Activated CD4-positive, alpha-beta T cell treated with anti-CD3 and anti-CD28 coated beads, Interleukin-2, amount 10 ng/mL, durations not matched to agents 24 days and 14 days (primary cell): ENCODE data around the gene VEPH1. TPM values are rescaled to one million over a fixed set of nuclear protein-coding genes. Genes with fewer than 3 reads are reported as not detected.

Experiments used
- DNase-seq: peaks from one replicate; pipeline ENCODE4 v3.0.0; 2022
- H3K27ac Mint-ChIP-seq: one replicate; pipeline ENCODE4 v1.8.0; 2022; ENCODE audit warnings: mild to moderate bottlenecking, mixed read lengths
- H3K27me3 Mint-ChIP-seq: one replicate; pipeline ENCODE4 v1.8.0; 2022; ENCODE audit warnings: mixed read lengths
- H3K36me3 Mint-ChIP-seq: one replicate; pipeline ENCODE4 v1.8.0; 2022; ENCODE audit warnings: low read depth, mild to moderate bottlenecking, mixed read lengths
- H3K4me1 Mint-ChIP-seq: one replicate; pipeline ENCODE4 v1.8.0; 2021; ENCODE audit warnings: mixed read lengths
- H3K4me3 Mint-ChIP-seq: one replicate; pipeline ENCODE4 v1.8.0; 2022; ENCODE audit warnings: mild to moderate bottlenecking, moderate library complexity, mixed read lengths
- H3K9me3 Mint-ChIP-seq: one replicate; pipeline ENCODE4 v1.8.0; 2021; ENCODE audit warnings: mixed read lengths
- intact Hi-C: fragments of 100-400 bp; cut with micrococcal nuclease; formaldehyde crosslinking; loops from one replicate; pipeline ENCODE4 v1.15.1; 2023
- total RNA-seq: library from RNA; stranded (reverse); gene quantifications from 2 replicates; pipeline ENCODE4 v1.2.3, GENCODE V29; 2022

The VEPH1 gene
- total RNA-seq, 1 donor from 2014 or later, result not detected

GRCh38 chr3:157285141-157285540, 218.1 kb downstream of the VEPH1 start:
- Mint-ChIP-seq H3K36me3 (no peaks in the 10 kb centered on the region), H3K9me3 (no peaks in the 10 kb centered on the region), H3K4me3 (no peak overlapping the region), H3K27me3 (no peaks in the 10 kb centered on the region), H3K4me1 (no peaks in the 10 kb centered on the region), H3K27ac (no peak overlapping the region)
- intact Hi-C loops, result no loop called here
- DNase-seq, result no peak

GRCh38 chr3:157284688-157285087, 218.5 kb downstream of the VEPH1 start:
- H3K4me3 Mint-ChIP-seq, result no peak overlapping the region
- no peaks in the 10 kb centered on the region for H3K27me3 Mint-ChIP-seq
- H3K36me3 Mint-ChIP-seq, result no peaks in the 10 kb centered on the region
- H3K9me3 Mint-ChIP-seq, result no peaks in the 10 kb centered on the region
- intact Hi-C loops, result no loop called here
- DNase-seq, result no peak
- no peak overlapping the region for H3K27ac Mint-ChIP-seq
- no peaks in the 10 kb centered on the region for H3K4me1 Mint-ChIP-seq

GRCh38 chr3:157282261-157283191, 220.7 kb downstream of the VEPH1 start:
- H3K36me3 Mint-ChIP-seq, result no peaks in the 10 kb centered on the region
- H3K4me3 Mint-ChIP-seq, result no peak overlapping the region
- H3K9me3 Mint-ChIP-seq, result no peaks in the 10 kb centered on the region
- DNase-seq, result no peak
- no peaks in the 10 kb centered on the region for H3K27me3 Mint-ChIP-seq
- H3K27ac Mint-ChIP-seq, result no peak overlapping the region
- H3K4me1 Mint-ChIP-seq, result no peaks in the 10 kb centered on the region
- intact Hi-C loops, result no loop called here

GRCh38 chr3:157280786-157281185, 222.4 kb downstream of the VEPH1 start:
- Mint-ChIP-seq H3K27me3 (peaks cover under 1% of the 10 kb centered on the region), H3K27ac (no peak overlapping the region), H3K9me3 (no peaks in the 10 kb centered on the region), H3K36me3 (no peaks in the 10 kb centered on the region), H3K4me3 (no peak overlapping the region), H3K4me1 (no peaks in the 10 kb centered on the region)
- intact Hi-C loops, result no loop called here
- no peak for DNase-seq

DNA sequence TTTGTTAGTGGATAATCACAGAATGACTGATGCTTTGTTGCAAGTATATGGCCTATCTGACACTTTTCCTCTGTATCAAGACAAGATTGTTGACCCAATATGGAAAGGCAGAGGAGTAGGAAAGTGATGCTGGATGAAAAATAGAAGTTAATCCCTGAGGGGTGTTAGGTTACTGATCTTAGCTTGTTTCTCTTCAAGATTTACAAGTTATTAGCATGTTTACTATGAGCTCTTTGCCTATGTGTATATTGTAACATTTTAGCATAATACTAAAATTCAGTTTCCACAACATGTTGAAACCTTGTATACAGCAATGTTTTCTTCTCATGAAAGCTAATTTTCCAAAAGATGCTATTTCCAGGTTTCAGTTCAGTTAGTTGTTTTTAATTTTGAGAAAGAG, 222.9 kb downstream of the VEPH1 start:
- DNase-seq, result no peak
- peaks cover 2% of the 10 kb centered on the region for H3K27me3 Mint-ChIP-seq
- no peaks in the 10 kb centered on the region for H3K9me3 Mint-ChIP-seq
- H3K4me3 Mint-ChIP-seq, result no peak overlapping the region
- no peak overlapping the region for H3K27ac Mint-ChIP-seq
- H3K4me1 Mint-ChIP-seq, result no peaks in the 10 kb centered on the region
- intact Hi-C loops, result no loop called here
- H3K36me3 Mint-ChIP-seq, result no peaks in the 10 kb centered on the region

DNA sequence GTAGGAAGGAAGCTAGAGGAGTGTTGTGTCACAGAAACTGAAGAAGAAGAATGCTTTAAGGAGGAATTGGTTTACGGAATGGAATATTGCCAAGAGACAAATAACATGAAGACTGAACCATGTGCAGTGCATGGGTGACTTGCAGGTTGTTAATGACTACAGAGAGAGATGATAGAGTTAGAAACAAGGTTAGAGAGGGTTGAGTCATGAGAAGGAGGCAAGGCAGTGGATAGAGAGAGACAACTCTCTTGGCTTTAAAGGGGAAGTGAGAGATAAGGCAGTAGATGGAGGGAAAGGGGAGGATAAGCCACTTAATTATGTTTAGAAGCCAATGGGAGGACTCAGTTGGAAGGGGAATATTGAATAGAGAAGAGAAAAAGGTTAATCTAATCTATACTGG, 224.0 kb downstream of the VEPH1 start:
- H3K27me3 Mint-ChIP-seq, result peaks cover 2% of the 10 kb centered on the region

GRCh38 chr3:157276801-157277200, 226.4 kb downstream of the VEPH1 start:
- Mint-ChIP-seq H3K27ac (no peak overlapping the region), H3K4me1 (no peaks in the 10 kb centered on the region), H3K27me3 (peaks cover 2% of the 10 kb centered on the region)

More for the DNA sequence above, 224.0 kb downstream of the VEPH1 start:
- Mint-ChIP-seq H3K9me3 (no peaks in the 10 kb centered on the region), H3K4me3 (no peak overlapping the region), H3K27ac (no peak overlapping the region), H3K4me1 (no peaks in the 10 kb centered on the region), H3K36me3 (no peaks in the 10 kb centered on the region)
- intact Hi-C loops, result no loop called here
- DNase-seq, result no peak

DNA sequence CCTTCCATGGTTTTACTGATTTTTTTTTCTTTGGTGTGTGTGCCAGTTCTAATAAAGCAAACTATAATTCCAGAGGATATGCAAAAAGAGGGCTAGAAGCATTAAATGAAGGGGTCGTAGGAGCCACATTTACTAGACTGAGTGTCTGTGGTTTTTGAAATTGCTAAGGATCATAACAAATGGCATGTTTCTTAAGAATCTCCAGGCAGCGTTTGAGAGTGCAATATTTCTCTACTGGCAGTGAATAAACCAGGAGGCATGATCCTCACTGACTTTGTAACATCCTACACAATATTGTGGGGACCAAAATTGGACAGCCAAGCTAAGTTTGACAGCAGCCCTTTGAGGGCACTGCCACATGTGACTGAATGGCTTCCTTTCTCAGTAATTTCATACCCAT, 227.4 kb downstream of the VEPH1 start:
- intact Hi-C loops, result no loop called here
- Mint-ChIP-seq H3K4me3 (no peak overlapping the region), H3K9me3 (no peaks in the 10 kb centered on the region), H3K27ac (no peak overlapping the region), H3K36me3 (no peaks in the 10 kb centered on the region), H3K27me3 (peaks cover 2% of the 10 kb centered on the region), H3K4me1 (no peaks in the 10 kb centered on the region)
- DNase-seq, result no peak

More at GRCh38 chr3:157276801-157277200, 226.4 kb downstream of the VEPH1 start:
- DNase-seq, result no peak
- no peaks in the 10 kb centered on the region for H3K36me3 Mint-ChIP-seq
- H3K4me3 Mint-ChIP-seq, result no peak overlapping the region
- H3K9me3 Mint-ChIP-seq, result no peaks in the 10 kb centered on the region
- intact Hi-C loops, result no loop called here

GRCh38 chr3:157274644-157275137, 228.5 kb downstream of the VEPH1 start:
- no peak overlapping the region for H3K4me3 Mint-ChIP-seq
- H3K36me3 Mint-ChIP-seq, result no peaks in the 10 kb centered on the region
- H3K27me3 Mint-ChIP-seq, result peaks cover 2% of the 10 kb centered on the region
- H3K4me1 Mint-ChIP-seq, result no peaks in the 10 kb centered on the region
- no peak for DNase-seq
- H3K27ac Mint-ChIP-seq, result no peak overlapping the region
- no peaks in the 10 kb centered on the region for H3K9me3 Mint-ChIP-seq
- intact Hi-C loops, result no loop called here

- H3K36me3 Mint-ChIP-seq, result no peaks in the 10 kb centered on the region
- H3K27me3 Mint-ChIP-seq, result peaks cover 6% of the 10 kb centered on the region
- H3K4me3 Mint-ChIP-seq, result no peak overlapping the region
- intact Hi-C loops, result no loop called here
- H3K27ac Mint-ChIP-seq, result no peak overlapping the region
- no peak for DNase-seq
- H3K9me3 Mint-ChIP-seq, result no peaks in the 10 kb centered on the region
- no peaks in the 10 kb centered on the region for H3K4me1 Mint-ChIP-seq
These were observed 231.8 kb downstream of the VEPH1 start for GRCh38 chr3:157271283-157271882.

GRCh38 chr3:157268026-157268425, 235.2 kb downstream of the VEPH1 start:
- intact Hi-C loops, result no loop called here
- Mint-ChIP-seq H3K27ac (no peak overlapping the region), H3K27me3 (peaks cover 4% of the 10 kb centered on the region), H3K4me1 (no peaks in the 10 kb centered on the region), H3K4me3 (no peak overlapping the region), H3K36me3 (no peaks in the 10 kb centered on the region), H3K9me3 (no peaks in the 10 kb centered on the region)
- no peak for DNase-seq

GRCh38 chr3:157265931-157266330, 237.3 kb downstream of the VEPH1 start:
- intact Hi-C loops, result no loop called here
- no peaks in the 10 kb centered on the region for H3K4me1 Mint-ChIP-seq
- H3K9me3 Mint-ChIP-seq, result no peaks in the 10 kb centered on the region
- H3K27me3 Mint-ChIP-seq, result peaks cover 4% of the 10 kb centered on the region
- no peak for DNase-seq
- no peak overlapping the region for H3K27ac Mint-ChIP-seq
- H3K36me3 Mint-ChIP-seq, result no peaks in the 10 kb centered on the region
- H3K4me3 Mint-ChIP-seq, result no peak overlapping the region

- no peak overlapping the region for H3K4me3 Mint-ChIP-seq
- H3K36me3 Mint-ChIP-seq, result no peaks in the 10 kb centered on the region
- intact Hi-C loops, result no loop called here
- no peak overlapping the region for H3K27ac Mint-ChIP-seq
- no peak for DNase-seq
- peaks cover under 1% of the 10 kb centered on the region for H3K27me3 Mint-ChIP-seq
- no peaks in the 10 kb centered on the region for H3K4me1 Mint-ChIP-seq
- H3K9me3 Mint-ChIP-seq, result no peaks in the 10 kb centered on the region
These were observed 240.2 kb downstream of the VEPH1 start for GRCh38 chr3:157263027-157263426.

GRCh38 chr3:157261000-157261399, 242.2 kb downstream of the VEPH1 start:
- intact Hi-C loops, result no loop called here
- H3K4me3 Mint-ChIP-seq, result no peak overlapping the region
- no peak overlapping the region for H3K27ac Mint-ChIP-seq
- no peaks in the 10 kb centered on the region for H3K27me3 Mint-ChIP-seq
- H3K9me3 Mint-ChIP-seq, result no peaks in the 10 kb centered on the region
- no peaks in the 10 kb centered on the region for H3K36me3 Mint-ChIP-seq
- no peaks in the 10 kb centered on the region for H3K4me1 Mint-ChIP-seq
- DNase-seq, result no peak
